ENCODE measurements around the gene SPATA19. TPM values are rescaled to one million over a fixed set of nuclear protein-coding genes. Genes with fewer than 3 reads are reported as not detected.

The SPATA19 gene
- total RNA-seq, 3 donors from 2014 or later (not counting 1 experiment from before 2014, with no cell fraction given), result not detected

DNA sequence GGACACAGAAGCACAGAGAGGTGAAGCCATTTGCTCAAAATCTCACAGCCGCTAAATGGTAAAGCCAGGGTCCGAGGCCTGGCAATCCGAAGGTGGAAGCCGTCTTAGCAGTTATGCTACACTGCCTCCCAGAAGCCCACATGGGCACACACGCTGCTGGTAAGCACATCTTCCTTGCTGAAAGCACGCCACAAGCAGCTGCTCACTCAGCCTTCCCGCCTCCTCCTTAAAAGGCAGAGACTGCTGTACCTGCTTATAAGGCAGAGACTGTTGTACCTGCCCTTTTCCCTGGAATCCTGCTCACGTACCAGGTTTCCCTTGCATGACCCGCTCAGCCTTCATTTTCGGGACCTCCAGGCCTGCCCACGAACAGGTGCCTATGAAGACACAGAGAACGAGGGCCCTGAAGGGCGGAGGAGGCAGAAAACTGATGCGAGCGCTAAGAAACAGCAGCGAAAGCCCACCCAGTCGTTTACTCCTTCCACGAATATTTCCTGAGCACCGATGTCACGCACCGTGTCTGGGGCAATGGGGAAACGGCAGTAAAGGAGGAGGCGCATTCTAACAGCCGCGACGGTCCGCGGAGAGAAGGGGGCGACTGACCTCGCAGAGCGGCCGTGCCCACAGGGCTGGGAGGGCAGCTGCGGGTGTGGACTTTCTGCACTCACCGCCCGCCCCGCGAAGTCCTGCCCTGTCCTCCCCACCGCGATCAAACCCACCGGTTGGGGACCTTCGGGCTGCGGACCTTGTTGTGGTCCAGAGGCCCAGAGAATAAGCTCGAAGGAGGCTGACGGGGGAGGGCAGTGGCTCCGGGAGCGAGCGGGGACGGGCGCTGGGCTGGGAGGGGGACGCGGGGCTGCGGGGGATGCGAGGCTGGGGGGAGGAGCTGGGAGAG lies 13.0 kb downstream of the SPATA19 start:
- intact Hi-C loops (cut with micrococcal nuclease), result no loop called here
- no peaks in the 10 kb centered on the region for H3K36me3 ChIP-seq (ENCODE audit: control insufficient read depth, insufficient read depth, low read length)
- no peaks in the 10 kb centered on the region for H3K27me3 ChIP-seq (ENCODE audit: control insufficient read depth, insufficient read depth, low read length)
- H3K4me3 ChIP-seq (ENCODE audit: low read length), result no peak overlapping the region
- Mint-ChIP-seq H3K36me3 (no peaks in the 10 kb centered on the region), H3K4me3 (no peak overlapping the region), H3K27me3 (ENCODE audit: low read depth in 2 of 2) (peaks cover 0 to 4% of the 10 kb centered on the region in 2 donors), H3K4me1 (peaks cover 15 to 24% of the 10 kb centered on the region in 2 donors), H3K27ac (no peak overlapping the region), H3K9me3 (no peaks in the 10 kb centered on the region)
- DNase-seq (no peak), ATAC-seq (no peak)
- 84% methylated on average over 53 of the region's 53 CpGs for WGBS (ENCODE audit: insufficient coverage)
- no peak overlapping the region for H3K27ac ChIP-seq (ENCODE audit: low read length)
- TF ChIP-seq, protein P1, sequence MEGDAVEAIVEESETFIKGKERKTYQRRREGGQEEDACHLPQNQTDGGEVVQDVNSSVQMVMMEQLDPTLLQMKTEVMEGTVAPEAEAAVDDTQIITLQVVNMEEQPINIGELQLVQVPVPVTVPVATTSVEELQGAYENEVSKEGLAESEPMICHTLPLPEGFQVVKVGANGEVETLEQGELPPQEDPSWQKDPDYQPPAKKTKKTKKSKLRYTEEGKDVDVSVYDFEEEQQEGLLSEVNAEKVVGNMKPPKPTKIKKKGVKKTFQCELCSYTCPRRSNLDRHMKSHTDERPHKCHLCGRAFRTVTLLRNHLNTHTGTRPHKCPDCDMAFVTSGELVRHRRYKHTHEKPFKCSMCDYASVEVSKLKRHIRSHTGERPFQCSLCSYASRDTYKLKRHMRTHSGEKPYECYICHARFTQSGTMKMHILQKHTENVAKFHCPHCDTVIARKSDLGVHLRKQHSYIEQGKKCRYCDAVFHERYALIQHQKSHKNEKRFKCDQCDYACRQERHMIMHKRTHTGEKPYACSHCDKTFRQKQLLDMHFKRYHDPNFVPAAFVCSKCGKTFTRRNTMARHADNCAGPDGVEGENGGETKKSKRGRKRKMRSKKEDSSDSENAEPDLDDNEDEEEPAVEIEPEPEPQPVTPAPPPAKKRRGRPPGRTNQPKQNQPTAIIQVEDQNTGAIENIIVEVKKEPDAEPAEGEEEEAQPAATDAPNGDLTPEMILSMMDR (IDR thresholded peaks at IDR 0.05), result no peak
- H3K9me3 ChIP-seq (ENCODE audit: control insufficient read depth, insufficient read depth, low read length), result no peaks in the 10 kb centered on the region
- H3K4me1 ChIP-seq (ENCODE audit: control insufficient read depth, insufficient read depth, low read length), result peaks cover 7% of the 10 kb centered on the region

DNA sequence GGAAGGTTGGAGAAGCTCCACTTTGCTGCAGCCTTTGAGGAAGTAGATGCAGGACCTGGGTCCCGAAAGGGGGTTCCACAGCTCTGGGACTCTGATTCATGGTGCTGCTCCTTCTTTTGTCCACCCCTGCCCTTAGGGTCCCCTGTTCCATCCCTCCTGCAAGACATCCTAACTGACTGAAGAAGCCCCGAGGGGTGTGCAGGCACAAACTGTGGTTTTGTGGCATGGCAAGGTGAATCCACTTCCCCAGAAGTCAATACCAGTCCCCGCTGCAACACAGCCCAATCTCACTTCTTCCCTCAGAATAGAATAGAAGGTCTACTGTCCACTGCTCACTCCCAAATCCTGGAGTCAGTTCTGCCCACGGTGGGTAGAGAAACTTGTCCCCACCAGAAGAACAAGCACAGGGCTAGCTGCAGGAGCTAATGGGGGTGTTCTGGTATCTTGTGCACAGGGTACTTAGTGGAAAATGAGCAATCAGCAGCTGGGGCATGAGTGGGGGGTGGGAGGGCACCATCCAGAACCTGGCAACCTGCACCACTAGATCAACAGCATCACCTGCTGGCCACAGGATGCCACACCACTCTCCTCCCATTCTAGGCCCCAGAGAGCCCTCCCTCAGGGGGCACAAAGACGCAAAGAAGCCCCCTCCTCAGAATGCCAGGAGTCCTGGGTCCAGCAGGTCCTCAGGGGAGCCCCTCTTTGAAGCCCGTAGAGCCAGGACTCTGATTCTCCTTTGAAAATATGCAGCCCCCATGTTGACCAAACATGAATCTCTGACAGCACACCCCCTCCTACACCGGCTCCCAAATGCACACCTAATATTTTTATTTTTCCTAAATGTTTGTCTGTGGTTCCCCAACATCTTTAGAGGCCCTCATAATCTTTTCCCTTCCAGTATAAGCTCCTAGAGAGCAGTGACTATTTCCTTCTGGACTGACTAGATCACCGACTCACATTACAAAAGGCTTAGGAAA lies 14.1 kb downstream of the SPATA19 start:
- Mint-ChIP-seq H3K9me3 (no peaks in the 10 kb centered on the region), H3K27ac (no peak overlapping the region), H3K4me1 (peaks cover 15 to 23% of the 10 kb centered on the region in 2 donors), H3K27me3 (ENCODE audit: low read depth in 2 of 2) (peaks cover 0 to 4% of the 10 kb centered on the region in 2 donors), H3K36me3 (no peaks in the 10 kb centered on the region), H3K4me3 (no peak overlapping the region)
- 72% methylated on average over 8 of the region's 8 CpGs for WGBS (ENCODE audit: insufficient coverage)
- H3K4me3 ChIP-seq (ENCODE audit: low read length), result no peak overlapping the region
- H3K4me1 ChIP-seq (ENCODE audit: control insufficient read depth, insufficient read depth, low read length), result peaks cover 7% of the 10 kb centered on the region
- intact Hi-C loops (cut with micrococcal nuclease), result no loop called here
- H3K36me3 ChIP-seq (ENCODE audit: control insufficient read depth, insufficient read depth, low read length), result no peaks in the 10 kb centered on the region
- no peak for ATAC-seq
- no peak for DNase-seq
- H3K9me3 ChIP-seq (ENCODE audit: control insufficient read depth, insufficient read depth, low read length), result no peaks in the 10 kb centered on the region
- H3K27ac ChIP-seq (ENCODE audit: low read length), result no peak overlapping the region
- H3K27me3 ChIP-seq (ENCODE audit: control insufficient read depth, insufficient read depth, low read length), result no peaks in the 10 kb centered on the region
- TF ChIP-seq, protein P1 (IDR thresholded peaks at IDR 0.05), result no peak

DNA sequence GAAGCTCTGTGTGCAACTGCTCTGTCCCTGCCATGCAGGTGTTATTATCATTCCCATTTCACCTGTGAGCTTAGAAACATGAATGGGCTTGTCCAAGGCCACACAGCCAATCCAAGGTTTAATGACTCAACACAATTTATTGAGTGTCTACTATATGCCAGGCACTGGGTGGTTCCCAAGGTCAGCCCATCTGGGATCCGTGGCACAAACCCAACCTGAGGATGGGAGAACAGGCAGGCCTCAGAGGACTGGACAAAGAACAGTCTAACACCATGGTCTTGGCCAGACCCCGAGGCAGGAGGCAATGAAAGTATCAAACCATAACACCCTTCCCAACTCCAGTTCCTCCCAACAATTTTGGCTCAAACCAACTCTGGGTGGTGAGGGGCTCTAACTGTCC lies 15.7 kb downstream of the SPATA19 start:
- no peaks in the 10 kb centered on the region for H3K4me1 ChIP-seq (ENCODE audit: control insufficient read depth, insufficient read depth, low read length)
- no peaks in the 10 kb centered on the region for H3K36me3 ChIP-seq (ENCODE audit: control insufficient read depth, insufficient read depth, low read length)
- Mint-ChIP-seq H3K4me1 (peaks cover 7 to 8% of the 10 kb centered on the region in 2 donors), H3K27ac (no peak overlapping the region), H3K27me3 (ENCODE audit: low read depth in 2 of 2) (peaks cover 0 to 4% of the 10 kb centered on the region in 2 donors), H3K9me3 (no peaks in the 10 kb centered on the region), H3K4me3 (no peak overlapping the region), H3K36me3 (no peaks in the 10 kb centered on the region)
- H3K27me3 ChIP-seq (ENCODE audit: control insufficient read depth, insufficient read depth, low read length), result no peaks in the 10 kb centered on the region
- no peak for ATAC-seq
- intact Hi-C loops (cut with micrococcal nuclease), result no loop called here
- DNase-seq, result no peak
- no peak overlapping the region for H3K4me3 ChIP-seq (ENCODE audit: low read length)
- TF ChIP-seq, protein P1 (IDR thresholded peaks at IDR 0.05), result no peak
- 64% methylated on average over 2 of the region's 2 CpGs for WGBS (ENCODE audit: insufficient coverage)
- H3K27ac ChIP-seq (ENCODE audit: low read length), result no peak overlapping the region
- no peaks in the 10 kb centered on the region for H3K9me3 ChIP-seq (ENCODE audit: control insufficient read depth, insufficient read depth, low read length)

All from natural killer cell (primary cell).